SK-N-SH treated with all-trans-retinoic acid at 6 μM for 48 hours (cell line): ENCODE data around the gene SPRR2B.

ENCODE experiments used
- ARNTL ChIP-seq: fragments of 450-650 bp; formaldehyde crosslinking; IDR thresholded peaks from 2 replicates; pipeline ENCODE4 v1.5.0; 2020; ENCODE audit warnings: low read depth, mild to moderate bottlenecking, moderate library complexity, borderline replicate concordance
- CSRNP3 ChIP-seq: fragments of 250-450 bp; sonication (Bioruptor Pico); IDR thresholded peaks from 2 replicates; pipeline ENCODE4 v1.5.1; 2021; ENCODE audit warnings: mild to moderate bottlenecking, moderate library complexity
- GLIS3 ChIP-seq: fragments of 250-450 bp; sonication (Bioruptor Pico); IDR thresholded peaks from 2 replicates; pipeline ENCODE4 v1.5.0; 2020; ENCODE audit warnings: mild to moderate bottlenecking, moderate library complexity
- OSR1 ChIP-seq: fragments of 250-450 bp; sonication (Bioruptor Pico); IDR thresholded peaks from 2 replicates; pipeline ENCODE4 v1.8.0; 2022; ENCODE audit warnings: moderate library complexity, mild to moderate bottlenecking, inconsistent platforms
- PPARA ChIP-seq: fragments of 250-450 bp; sonication (Bioruptor Pico); IDR thresholded peaks from 2 replicates; pipeline ENCODE4 v1.5.0; 2020; ENCODE audit warnings: mild to moderate bottlenecking, borderline replicate concordance
- RARB ChIP-seq: fragments of 250-450 bp; sonication (Bioruptor Pico); IDR thresholded peaks from 2 replicates; pipeline ENCODE4 v1.8.0; 2021; ENCODE audit warnings: mild to moderate bottlenecking, moderate library complexity
- ZNF565 ChIP-seq: fragments of 450-650 bp; formaldehyde crosslinking; conservative IDR thresholded peaks from 2 replicates; pipeline ENCODE4 v1.5.0; 2020; ENCODE audit warnings: low read depth, mild to moderate bottlenecking, moderate library complexity
- ZNF8 ChIP-seq: fragments of 450-650 bp; formaldehyde crosslinking; IDR thresholded peaks from 2 replicates; pipeline ENCODE4 v1.5.0; 2020; ENCODE audit warnings: mild to moderate bottlenecking, moderate library complexity
- TF ChIP-seq, protein P1 (sequence below): fragments of 250-450 bp; sonication (Bioruptor Pico); IDR thresholded peaks from 2 replicates; pipeline ENCODE4 v1.8.0; 2021; ENCODE audit warnings: low read depth, mild to moderate bottlenecking, moderate library complexity, borderline replicate concordance
- TF ChIP-seq, protein P2 (sequence below): fragments of 250-450 bp; sonication (Bioruptor Pico); IDR thresholded peaks from 2 replicates; pipeline ENCODE4 v1.8.0; 2020; ENCODE audit warnings: mild to moderate bottlenecking, moderate library complexity, borderline replicate concordance

DNA sequence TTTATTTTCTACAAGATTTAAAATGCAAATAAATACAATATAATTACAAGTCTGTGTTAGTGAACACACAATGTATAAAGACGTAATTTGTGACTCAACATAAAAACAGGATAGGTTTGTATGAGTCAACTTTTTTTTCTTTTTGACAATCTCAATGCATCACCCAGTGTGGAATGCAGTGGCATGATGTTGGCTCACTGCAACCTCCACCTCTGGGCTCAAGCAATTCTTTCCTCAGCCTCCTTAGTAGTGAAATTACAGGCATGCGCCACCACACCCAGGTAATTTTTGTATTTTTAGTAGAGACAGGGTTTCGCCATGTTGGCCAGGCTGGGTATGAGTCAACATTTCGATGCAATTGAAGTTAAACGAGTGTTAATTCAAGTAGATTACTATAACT, 28.8 kb upstream of the SPRR2B start:
- TF ChIP-seq ARNTL (CRISPR knock-in tag) (no peak), ZNF565 (CRISPR knock-in tag) (no peak), CSRNP3 (CRISPR knock-in tag) (no peak), RARB (CRISPR knock-in tag) (no peak), GLIS3 (no peak), OSR1 (CRISPR knock-in tag) (no peak), PPARA (CRISPR knock-in tag) (no peak), ZNF8 (CRISPR knock-in tag) (no peak)
- TF ChIP-seq, protein P1, sequence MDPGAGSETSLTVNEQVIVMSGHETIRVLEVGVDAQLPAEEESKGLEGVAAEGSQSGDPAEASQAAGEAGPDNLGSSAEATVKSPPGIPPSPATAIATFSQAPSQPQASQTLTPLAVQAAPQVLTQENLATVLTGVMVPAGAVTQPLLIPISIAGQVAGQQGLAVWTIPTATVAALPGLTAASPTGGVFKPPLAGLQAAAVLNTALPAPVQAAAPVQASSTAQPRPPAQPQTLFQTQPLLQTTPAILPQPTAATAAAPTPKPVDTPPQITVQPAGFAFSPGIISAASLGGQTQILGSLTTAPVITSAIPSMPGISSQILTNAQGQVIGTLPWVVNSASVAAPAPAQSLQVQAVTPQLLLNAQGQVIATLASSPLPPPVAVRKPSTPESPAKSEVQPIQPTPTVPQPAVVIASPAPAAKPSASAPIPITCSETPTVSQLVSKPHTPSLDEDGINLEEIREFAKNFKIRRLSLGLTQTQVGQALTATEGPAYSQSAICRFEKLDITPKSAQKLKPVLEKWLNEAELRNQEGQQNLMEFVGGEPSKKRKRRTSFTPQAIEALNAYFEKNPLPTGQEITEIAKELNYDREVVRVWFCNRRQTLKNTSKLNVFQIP: no peak
- TF ChIP-seq, protein P2, sequence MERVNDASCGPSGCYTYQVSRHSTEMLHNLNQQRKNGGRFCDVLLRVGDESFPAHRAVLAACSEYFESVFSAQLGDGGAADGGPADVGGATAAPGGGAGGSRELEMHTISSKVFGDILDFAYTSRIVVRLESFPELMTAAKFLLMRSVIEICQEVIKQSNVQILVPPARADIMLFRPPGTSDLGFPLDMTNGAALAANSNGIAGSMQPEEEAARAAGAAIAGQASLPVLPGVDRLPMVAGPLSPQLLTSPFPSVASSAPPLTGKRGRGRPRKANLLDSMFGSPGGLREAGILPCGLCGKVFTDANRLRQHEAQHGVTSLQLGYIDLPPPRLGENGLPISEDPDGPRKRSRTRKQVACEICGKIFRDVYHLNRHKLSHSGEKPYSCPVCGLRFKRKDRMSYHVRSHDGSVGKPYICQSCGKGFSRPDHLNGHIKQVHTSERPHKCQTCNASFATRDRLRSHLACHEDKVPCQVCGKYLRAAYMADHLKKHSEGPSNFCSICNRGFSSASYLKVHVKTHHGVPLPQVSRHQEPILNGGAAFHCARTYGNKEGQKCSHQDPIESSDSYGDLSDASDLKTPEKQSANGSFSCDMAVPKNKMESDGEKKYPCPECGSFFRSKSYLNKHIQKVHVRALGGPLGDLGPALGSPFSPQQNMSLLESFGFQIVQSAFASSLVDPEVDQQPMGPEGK (CRISPR knock-in tag): no peak
